Jurkat, Clone E6-1 (cell line): ENCODE data around the gene RPA3.

ENCODE experiments used
- DNase-seq: peaks from one replicate; pipeline ENCODE4 v3.0.0-alpha.2; 2011; ENCODE audit warnings: low read depth, low spot score
- H3K4me3 ChIP-seq: 2 replicates; pipeline ENCODE4 v1.5.1; 2011; ENCODE audit warnings: mild to moderate bottlenecking, low read length, control low read depth, moderate library complexity

The RPA3 gene

DNA sequence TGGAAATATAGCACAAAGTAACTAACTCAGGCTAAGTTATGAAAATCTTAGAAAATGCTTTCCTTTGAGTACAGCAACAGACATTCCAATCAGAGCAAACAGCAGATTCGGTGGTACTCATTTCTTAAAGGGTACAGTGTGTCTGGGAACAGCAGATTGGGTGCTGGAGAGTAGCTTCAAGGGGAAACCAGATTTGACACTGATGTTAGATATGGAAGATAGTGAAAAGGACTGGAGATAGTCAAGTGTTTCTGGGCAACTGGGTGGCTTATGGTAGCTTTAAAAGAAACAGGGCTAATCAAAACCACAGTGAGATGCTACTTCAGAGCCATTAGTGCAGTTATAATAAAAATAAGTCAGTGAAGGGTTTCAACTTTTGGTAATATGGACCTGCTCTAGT lies 89.9 kb downstream of the RPA3 start:
- no peak for DNase-seq
- H3K4me3 ChIP-seq = no peak overlapping the region

DNA sequence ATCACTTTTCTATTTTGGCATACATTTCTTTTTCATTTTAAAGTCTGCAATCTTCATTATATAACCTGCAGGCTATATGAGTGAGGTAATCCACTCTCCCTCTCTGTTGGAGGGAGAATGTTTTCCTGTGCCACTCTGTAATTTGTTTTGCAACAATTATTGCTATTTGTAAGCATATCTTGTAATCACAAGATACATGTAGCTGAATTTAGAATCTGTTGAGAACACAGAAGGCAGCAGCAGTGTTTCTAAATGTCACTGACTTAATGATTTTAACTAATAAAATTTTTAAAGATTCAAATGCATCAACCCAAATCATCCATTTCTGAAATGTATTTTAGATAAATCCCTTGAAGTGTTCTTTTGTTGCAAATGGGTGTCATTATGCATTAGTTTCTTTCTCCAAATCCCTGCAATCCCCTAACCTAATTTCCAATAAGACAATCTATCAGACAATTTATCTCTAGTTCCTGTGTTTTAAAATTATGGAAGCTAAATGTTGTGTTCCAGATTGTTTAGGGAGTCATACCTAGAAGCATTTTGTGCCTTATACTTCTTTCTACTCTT lies 97.7 kb downstream of the RPA3 start:
- H3K4me3 ChIP-seq = no peak overlapping the region
- no peak for DNase-seq

- H3K4me3 ChIP-seq = no peak overlapping the region
- no peak for DNase-seq
Measured at GRCh38 chr7:7620236-7620635, 98.2 kb downstream of the RPA3 start.

DNA sequence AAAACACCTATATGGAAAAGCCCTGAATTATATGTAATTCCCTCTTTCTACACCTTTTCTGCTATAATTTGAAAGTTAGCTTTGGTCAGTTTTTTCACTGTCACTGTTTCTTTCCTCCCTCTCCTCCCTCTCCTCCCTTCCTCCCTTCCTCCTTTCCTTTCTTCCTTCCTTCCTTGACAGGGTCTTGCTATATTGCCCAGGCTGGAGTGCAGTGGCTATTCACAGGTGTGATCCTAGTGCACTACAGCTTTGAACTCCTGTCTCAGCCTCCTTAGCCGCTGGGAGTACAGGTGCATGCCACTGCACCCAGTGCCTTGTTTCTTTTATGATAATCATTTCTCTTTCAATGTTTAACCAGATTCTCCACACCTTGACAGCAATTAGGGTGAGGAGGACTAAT lies 100.0 kb downstream of the RPA3 start:
- DNase-seq = no peak
- no peak overlapping the region for H3K4me3 ChIP-seq

DNA sequence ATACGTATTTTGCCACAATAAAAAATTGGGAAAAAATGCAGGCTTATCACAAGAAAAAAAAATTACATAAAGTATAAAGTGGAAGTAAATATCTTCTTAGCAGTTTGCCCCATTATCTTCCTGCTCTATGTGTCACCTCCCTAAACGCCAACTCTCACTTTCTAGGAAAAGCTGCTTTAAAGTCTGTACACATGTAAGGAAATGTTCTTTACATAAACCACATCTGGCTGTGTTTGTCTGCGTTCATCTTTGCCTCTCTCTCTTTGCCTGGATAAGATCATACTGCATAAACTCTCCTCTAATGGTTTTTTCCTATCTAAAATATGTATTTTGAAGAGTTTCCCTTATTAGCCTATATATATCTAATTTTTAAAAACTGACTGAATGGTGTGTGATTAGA lies 100.9 kb downstream of the RPA3 start:
- H3K4me3 ChIP-seq = no peak overlapping the region
- no peak for DNase-seq

- DNase-seq = no peak
- H3K4me3 ChIP-seq = no peak overlapping the region
Measured at GRCh38 chr7:7614018-7614741, 104.2 kb downstream of the RPA3 start.

DNA sequence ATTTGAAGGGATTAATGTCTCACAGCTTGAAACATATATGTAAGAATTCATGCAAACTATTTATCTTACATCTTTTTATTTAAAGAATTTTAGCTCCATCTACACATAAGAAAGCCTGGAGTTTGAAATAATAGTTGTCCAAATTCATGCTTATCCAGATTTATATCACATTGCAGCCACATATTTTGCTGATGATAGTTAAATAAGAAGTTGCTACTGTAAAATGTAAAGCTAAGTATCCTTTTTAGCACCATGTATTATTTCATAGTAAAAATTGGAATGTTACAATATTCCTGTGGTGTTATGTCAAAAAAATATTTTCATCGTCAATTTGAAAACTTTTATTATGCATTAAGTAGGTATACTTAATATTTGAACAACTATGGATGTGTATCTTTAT lies 105.2 kb downstream of the RPA3 start:
- H3K4me3 ChIP-seq = no peak overlapping the region
- no peak for DNase-seq

DNA sequence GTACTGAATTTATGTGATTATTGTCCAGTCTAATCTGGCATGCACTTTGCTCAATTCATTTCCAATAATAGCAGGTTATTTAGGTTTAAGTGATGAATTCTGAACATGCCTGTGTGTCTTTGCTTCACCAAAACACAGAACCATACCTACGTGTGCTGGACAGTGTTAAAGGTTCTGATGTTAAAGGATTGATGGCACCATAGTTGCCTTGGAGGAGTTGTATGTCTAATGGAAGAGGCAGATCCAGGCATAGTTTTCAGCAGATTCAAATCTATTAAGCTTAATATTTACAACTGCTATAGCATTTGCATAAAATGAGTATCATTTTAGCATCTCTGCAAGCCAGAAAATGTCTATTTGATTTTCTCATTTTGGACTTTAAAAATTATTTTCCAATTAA lies 105.9 kb downstream of the RPA3 start:
- H3K4me3 ChIP-seq = no peak overlapping the region
- no peak for DNase-seq

DNA sequence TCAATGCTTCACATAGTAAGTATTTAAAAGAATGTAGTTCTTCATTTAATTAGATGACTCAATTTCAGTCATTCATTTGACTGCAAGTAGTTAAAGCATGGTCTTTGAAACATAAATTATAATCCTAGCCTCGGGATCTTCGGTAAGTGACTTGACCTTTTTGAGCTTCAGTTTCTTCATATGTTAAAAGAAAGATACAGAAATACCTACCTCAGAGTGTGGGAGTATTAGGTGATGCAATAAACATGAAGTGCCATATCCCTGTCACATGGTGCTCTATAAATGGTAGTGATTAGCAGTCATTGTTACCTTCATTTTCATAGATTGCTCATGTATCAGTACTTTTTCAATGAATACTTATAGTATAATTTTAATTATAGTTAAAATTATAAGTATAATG lies 109.1 kb downstream of the RPA3 start:
- no peak overlapping the region for H3K4me3 ChIP-seq
- no peak for DNase-seq

DNA sequence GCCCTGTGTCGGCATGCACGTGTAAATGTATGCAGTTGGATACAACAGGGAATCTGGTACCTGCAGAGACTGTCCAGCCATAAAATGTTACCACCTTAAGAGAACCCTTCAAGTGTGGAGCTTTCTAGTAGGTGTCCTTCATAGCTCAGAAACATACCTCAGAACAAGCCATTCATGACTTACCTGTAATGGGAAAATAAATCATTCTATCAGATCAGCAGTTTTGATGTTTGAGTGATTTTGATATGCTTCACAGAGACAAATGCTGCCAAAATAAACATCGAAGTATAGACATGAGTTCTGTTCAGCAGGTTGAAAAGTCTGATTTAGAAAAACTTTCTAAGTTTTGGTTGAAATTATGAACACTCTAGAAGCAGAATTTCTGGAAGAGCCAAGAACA lies 111.4 kb downstream of the RPA3 start:
- no peak overlapping the region for H3K4me3 ChIP-seq
- DNase-seq = no peak

DNA sequence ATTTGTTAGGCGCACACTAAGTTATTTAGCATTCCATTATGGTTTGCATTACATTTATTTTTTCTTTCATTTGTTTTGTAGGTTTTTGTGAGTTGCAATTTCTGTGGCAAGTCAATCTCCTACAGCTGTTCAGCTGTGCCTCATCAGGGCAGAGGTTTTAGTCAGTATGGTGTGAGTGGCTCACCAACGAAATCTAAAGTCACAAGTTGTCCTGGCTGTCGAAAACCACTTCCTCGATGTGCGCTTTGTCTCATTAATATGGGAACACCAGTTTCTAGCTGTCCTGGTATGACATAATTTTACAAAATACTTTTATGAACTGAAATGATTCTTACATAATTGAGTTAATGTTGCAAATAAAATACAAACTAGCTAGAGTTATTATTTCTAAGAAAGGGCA lies 122.2 kb downstream of the RPA3 start:
- peak; percentile 28 for DNase-seq
- no peak overlapping the region for H3K4me3 ChIP-seq

DNA sequence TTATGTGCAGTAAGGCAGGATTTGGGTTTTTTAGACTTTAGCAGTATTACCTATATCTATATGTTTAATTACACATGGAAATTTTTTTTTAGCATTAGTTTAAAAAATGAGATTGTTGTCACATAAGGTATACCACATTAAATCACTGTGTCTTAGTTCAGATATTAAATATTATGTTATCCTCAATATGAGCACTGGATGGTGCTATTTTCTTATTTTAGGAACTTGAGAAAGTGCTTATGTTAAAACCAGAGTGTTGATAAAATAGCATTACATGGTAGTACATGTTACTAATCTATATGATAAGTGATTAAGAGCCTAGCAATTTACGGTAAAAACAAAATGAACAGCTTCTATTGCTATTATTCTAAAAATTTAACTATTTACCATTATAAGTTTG lies 123.0 kb downstream of the RPA3 start:
- H3K4me3 ChIP-seq = no peak overlapping the region
- peak; percentile 17 for DNase-seq
